ENCODE measurements around the gene MAGI2. TPM values are rescaled to one million over a fixed set of nuclear protein-coding genes. Genes with fewer than 3 reads are reported as not detected.

Gene MAGI2
- total and polyA plus RNA-seq, 2 of the 13 experiments (the other 11 are each of a cell fraction or from before 2014, with no cell fraction given), result 1.5 to 3.8 TPM

DNA sequence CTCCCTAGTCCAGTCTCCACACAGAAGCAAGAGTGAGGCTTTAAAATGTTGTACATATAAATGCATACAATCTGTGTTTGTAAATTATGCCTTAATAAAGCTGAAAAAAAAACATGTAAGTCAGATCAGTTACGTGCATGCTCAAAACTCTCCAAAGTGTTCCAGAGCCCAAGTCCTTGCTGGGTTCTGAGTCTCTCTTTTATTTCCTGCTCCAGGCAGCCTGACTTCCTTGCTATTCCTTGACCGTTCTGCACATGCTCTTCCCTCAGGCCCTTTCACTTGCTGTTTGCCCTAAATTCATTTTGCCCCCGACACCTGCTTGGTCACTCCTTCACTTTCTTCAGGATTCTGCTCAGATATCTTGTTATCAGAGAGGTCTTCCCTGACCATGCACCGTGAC lies 884.8 kb downstream of the MAGI2 start:
- Histone ChIP-seq H3K79me2 (ENCODE audit: insufficient read depth, low read length) (no peaks in the 10 kb centered on the region), H4K20me1 (ENCODE audit: insufficient read depth, low read length) (no peaks in the 10 kb centered on the region), H3K4me3 (replicated peaks in 1 of 3; ENCODE audit: insufficient read depth in 1 of 3, low read depth in 2 of 3, low read length in 3 of 3) (no peak overlapping the region), H3K27me3 (ENCODE audit: control insufficient read depth in 1 of 2, insufficient read depth in 2 of 2, low read length in 2 of 2) (no peaks in the 10 kb centered on the region), H3K36me3 (replicated peaks in 1 of 2; ENCODE audit: control insufficient read depth in 1 of 2, insufficient read depth in 2 of 2, low read length in 2 of 2) (no peaks in the 10 kb centered on the region), H3K4me2 (ENCODE audit: low read depth, low read length) (no peak overlapping the region), H3K9ac (ENCODE audit: insufficient read depth, low read depth, low read length) (no peak overlapping the region), H3K4me1 (ENCODE audit: insufficient read depth, low read length) (no peaks in the 10 kb centered on the region), H3K9me3 (ENCODE audit: low read length) (no peaks in the 10 kb centered on the region), H2AFZ (ENCODE audit: low read length) (no peak overlapping the region), H3K27ac (ENCODE audit: extremely low read length, insufficient read depth, low read length) (no peak overlapping the region)
- intact Hi-C loops (cut with micrococcal nuclease; ENCODE audit: unreplicated experiment) (no loop called here), in situ Hi-C loops (cut with HindIII; ENCODE audit: extremely low pct_ligation_motif_present, low pct_unique_long_range_greater_than_20kb) (no loop called here)
- no TSS peak for BruUV-seq (replicated peaks)
- DNase-seq (ENCODE audit: low spot score) (no peak), ATAC-seq (no peak), FAIRE-seq (no peak)
- CTCF ChIA-PET (ENCODE audit: low intra/inter-chr PET ratio, low total read pairs), result no interaction called here
- 15% methylated on average over 4 of the region's 4 CpGs for WGBS (ENCODE audit: low lambda C conversion rate)
- POLR2A ChIA-PET, result no interaction called here
- TF ChIP-seq, protein P1, sequence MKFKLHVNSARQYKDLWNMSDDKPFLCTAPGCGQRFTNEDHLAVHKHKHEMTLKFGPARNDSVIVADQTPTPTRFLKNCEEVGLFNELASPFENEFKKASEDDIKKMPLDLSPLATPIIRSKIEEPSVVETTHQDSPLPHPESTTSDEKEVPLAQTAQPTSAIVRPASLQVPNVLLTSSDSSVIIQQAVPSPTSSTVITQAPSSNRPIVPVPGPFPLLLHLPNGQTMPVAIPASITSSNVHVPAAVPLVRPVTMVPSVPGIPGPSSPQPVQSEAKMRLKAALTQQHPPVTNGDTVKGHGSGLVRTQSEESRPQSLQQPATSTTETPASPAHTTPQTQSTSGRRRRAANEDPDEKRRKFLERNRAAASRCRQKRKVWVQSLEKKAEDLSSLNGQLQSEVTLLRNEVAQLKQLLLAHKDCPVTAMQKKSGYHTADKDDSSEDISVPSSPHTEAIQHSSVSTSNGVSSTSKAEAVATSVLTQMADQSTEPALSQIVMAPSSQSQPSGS (CRISPR knock-in tag; IDR thresholded peaks at IDR 0.05), result no peak
- TF ChIP-seq, protein P2, sequence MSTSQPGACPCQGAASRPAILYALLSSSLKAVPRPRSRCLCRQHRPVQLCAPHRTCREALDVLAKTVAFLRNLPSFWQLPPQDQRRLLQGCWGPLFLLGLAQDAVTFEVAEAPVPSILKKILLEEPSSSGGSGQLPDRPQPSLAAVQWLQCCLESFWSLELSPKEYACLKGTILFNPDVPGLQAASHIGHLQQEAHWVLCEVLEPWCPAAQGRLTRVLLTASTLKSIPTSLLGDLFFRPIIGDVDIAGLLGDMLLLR (CRISPR knock-in tag; IDR thresholded peaks at IDR 0.05), result no peak
- TF ChIP-seq U2AF1 (optimal IDR thresholded peaks at IDR 0.05; ENCODE audit: low read depth, low read length) (no peak), THAP11 (CRISPR knock-in tag; IDR thresholded peaks at IDR 0.05) (no peak), ZNF432 (CRISPR knock-in tag; IDR thresholded peaks at IDR 0.05; ENCODE audit: borderline replicate concordance) (no peak), WIZ (CRISPR knock-in tag; IDR thresholded peaks at IDR 0.05) (no peak), CEBPG (CRISPR knock-in tag; IDR thresholded peaks at IDR 0.05) (no peak), ATAD3A (CRISPR knock-in tag; IDR thresholded peaks at IDR 0.05) (no peak), RBM39 (IDR thresholded peaks at IDR 0.05; ENCODE audit: low read depth, low read length, poor library complexity, severe bottlenecking) (no peak), SNAI1 (CRISPR knock-in tag; IDR thresholded peaks at IDR 0.05; ENCODE audit: borderline replicate concordance) (no peak), FOXC1 (CRISPR knock-in tag; IDR thresholded peaks at IDR 0.05; ENCODE audit: borderline replicate concordance) (no peak), HOXA9 (CRISPR knock-in tag; IDR thresholded peaks at IDR 0.05; ENCODE audit: borderline replicate concordance) (no peak), ZNF572 (CRISPR knock-in tag; IDR thresholded peaks at IDR 0.05) (no peak), MAFK (conservative IDR thresholded peaks at IDR 0.05 in 1 of 2, IDR thresholded peaks at IDR 0.05 in 1 of 2; ENCODE audit: low read length in 2 of 2) (no peak), DNMT3B (CRISPR knock-in tag; conservative IDR thresholded peaks at IDR 0.05) (no peak), ZNF337 (CRISPR knock-in tag; IDR thresholded peaks at IDR 0.05; ENCODE audit: borderline replicate concordance, low read depth) (no peak)
- TF ChIP-seq, protein P3, sequence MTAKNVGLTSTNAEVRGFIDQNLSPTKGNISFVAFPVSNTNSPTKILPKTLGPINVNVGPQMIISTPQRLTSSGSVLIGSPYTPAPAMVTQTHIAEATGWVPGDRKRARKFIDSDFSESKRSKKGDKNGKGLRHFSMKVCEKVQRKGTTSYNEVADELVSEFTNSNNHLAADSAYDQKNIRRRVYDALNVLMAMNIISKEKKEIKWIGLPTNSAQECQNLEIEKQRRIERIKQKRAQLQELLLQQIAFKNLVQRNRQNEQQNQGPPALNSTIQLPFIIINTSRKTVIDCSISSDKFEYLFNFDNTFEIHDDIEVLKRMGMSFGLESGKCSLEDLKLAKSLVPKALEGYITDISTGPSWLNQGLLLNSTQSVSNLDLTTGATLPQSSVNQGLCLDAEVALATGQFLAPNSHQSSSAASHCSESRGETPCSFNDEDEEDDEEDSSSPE (CRISPR knock-in tag; IDR thresholded peaks at IDR 0.05), result no peak
